GOT3 (cell line): Measurements from ENCODE around the gene XRCC5.
"Not testable (repeated sequence)": the region's sequence is repeated elsewhere in the genome, so short reads cannot be mapped to it uniquely, and the experiment has no call there.

Experiments used
- DNase-seq: peaks from one replicate; lab custom pipeline; 2025; ENCODE audit warnings: mixed read lengths; lab: John Stamatoyannopoulos, UW

XRCC5 gene

GRCh38 chr2:216118474-216118873 is 9.3 kb downstream of the XRCC5 start:
- DNase-seq = no peak

- no peak for DNase-seq
Observed at GRCh38 chr2:216119146-216119545, 10.0 kb downstream of the XRCC5 start.

- no peak for DNase-seq
Observed at GRCh38 chr2:216119986-216120385, 10.8 kb downstream of the XRCC5 start.

GRCh38 chr2:216121255-216121654 is 12.1 kb downstream of the XRCC5 start:
- no peak for DNase-seq

- DNase-seq = no peak
Observed at GRCh38 chr2:216126943-216127342, 17.8 kb downstream of the XRCC5 start.

- DNase-seq = no peak
Observed at GRCh38 chr2:216130346-216130971, 21.3 kb downstream of the XRCC5 start.

- no peak for DNase-seq
Observed at GRCh38 chr2:216131175-216131926, 22.2 kb downstream of the XRCC5 start.

GRCh38 chr2:216132585-216132984 is 23.4 kb downstream of the XRCC5 start:
- DNase-seq = no peak

- no peak for DNase-seq
Observed at GRCh38 chr2:216133397-216133796, 24.2 kb downstream of the XRCC5 start.

GRCh38 chr2:216134958-216135541 is 25.9 kb downstream of the XRCC5 start:
- no peak for DNase-seq

GRCh38 chr2:216139884-216140283 is 30.7 kb downstream of the XRCC5 start:
- DNase-seq = no peak

GRCh38 chr2:216141516-216141915 is 32.4 kb downstream of the XRCC5 start:
- DNase-seq = not testable (repeated sequence)

- DNase-seq = no peak
Observed at GRCh38 chr2:216142540-216142939, 33.4 kb downstream of the XRCC5 start.

GRCh38 chr2:216144372-216144771 is 35.2 kb downstream of the XRCC5 start:
- no peak for DNase-seq

GRCh38 chr2:216144857-216145256 is 35.7 kb downstream of the XRCC5 start:
- DNase-seq = no peak

- no peak for DNase-seq
Observed at GRCh38 chr2:216146573-216146972, 37.4 kb downstream of the XRCC5 start.

GRCh38 chr2:216147172-216148131 is 38.3 kb downstream of the XRCC5 start:
- DNase-seq = no peak

- no peak for DNase-seq
Observed at GRCh38 chr2:216148983-216149382, 39.8 kb downstream of the XRCC5 start.

GRCh38 chr2:216149741-216150140 is 40.6 kb downstream of the XRCC5 start:
- no peak for DNase-seq

GRCh38 chr2:216151313-216152025 is 42.3 kb downstream of the XRCC5 start:
- no peak for DNase-seq

- no peak for DNase-seq
Observed at GRCh38 chr2:216155954-216156353, 46.8 kb downstream of the XRCC5 start.
